K562 (cell line): ENCODE results near the gene G6PC3. TPM values are rescaled to one million over a fixed set of nuclear protein-coding genes. Genes with fewer than 3 reads are reported as not detected.

Source experiments
- ARID1B ChIP-seq: fragments of 450-650 bp; IDR thresholded peaks from 2 replicates; pipeline ENCODE4 v1.6.1; 2016; ENCODE audit warnings: antibody characterized with exemption, mild to moderate bottlenecking, inconsistent platforms
- BHLHE40 ChIP-seq: IDR thresholded peaks from 2 replicates; pipeline ENCODE4 v1.6.1; 2011; ENCODE audit warnings: low read length, improper control_type of control experiment
- CHD2 ChIP-seq: IDR thresholded peaks from 2 replicates; pipeline ENCODE4 v1.6.1; 2011; ENCODE audit warnings: low read depth, low read length
- CLOCK ChIP-seq: fragments of 250-450 bp; sonication (Bioruptor Pico); IDR thresholded peaks from 2 replicates; pipeline ENCODE4 v1.4.0; 2020; ENCODE audit warnings: mild to moderate bottlenecking, moderate library complexity, borderline replicate concordance
- GABPB1 ChIP-seq: sonication (generic); formaldehyde crosslinking; IDR thresholded peaks from 2 replicates; pipeline ENCODE4 v1.8.0; 2022; ENCODE audit warnings: mild to moderate bottlenecking, missing genetic modification reagents
- HNRNPK ChIP-seq: fragments of 200-400 bp; formaldehyde crosslinking; IDR thresholded peaks from one replicate; pipeline ENCODE4 v1.6.1; 2018; ENCODE audit warnings: mild to moderate bottlenecking, low read depth, low read length; ENCODE audit not compliant: poor library complexity, severe bottlenecking
- KDM1A ChIP-seq, 2 experiments: fragments of 450-650 bp; IDR thresholded peaks; 2 replicates each; pipeline ENCODE4 v1.6.1; 2016; ENCODE audit warnings: mild to moderate bottlenecking in 2 of 2
- KLF10 ChIP-seq: fragments of 250-450 bp; sonication (Bioruptor Pico); IDR thresholded peaks from 2 replicates; pipeline ENCODE4 v1.6.1; 2021; ENCODE audit warnings: matching md5 sums
- MCM2 ChIP-seq: fragments of 450-650 bp; IDR thresholded peaks from 2 replicates; pipeline ENCODE4 v1.6.1; 2017; ENCODE audit warnings: low read depth, mild to moderate bottlenecking
- MEIS2 ChIP-seq: fragments of 450-650 bp; IDR thresholded peaks from 2 replicates; pipeline ENCODE4 v1.6.1; 2014; ENCODE audit warnings: mild to moderate bottlenecking; ENCODE audit not compliant: partially characterized antibody
- MLX ChIP-seq, 2 experiments: fragments of 450-650 bp in 1 of 2; sonication (generic) in 1 of 2; formaldehyde crosslinking; conservative IDR thresholded peaks; 2 replicates each; pipeline versions ENCODE4 v1.4.0 to v1.8.1; 2020 to 2022; ENCODE audit warnings: mild to moderate bottlenecking in 1 of 2, missing genetic modification reagents in 1 of 2
- NONO ChIP-seq, 2 experiments: fragments of 200-400 bp in 1 of 2; fragments of 450-650 bp in 1 of 2; formaldehyde crosslinking in 1 of 2; IDR thresholded peaks; 2 replicates each; pipeline ENCODE4 v1.6.1; 2017; ENCODE audit warnings: low read depth in 2 of 2, mild to moderate bottlenecking in 2 of 2, moderate library complexity in 2 of 2, low read length in 1 of 2
- NR3C1 ChIP-seq: sonication (generic); formaldehyde crosslinking; IDR thresholded peaks from 2 replicates; pipeline ENCODE4 v1.8.1; 2022; ENCODE audit warnings: missing genetic modification reagents
- VEZF1 ChIP-seq: fragments of 200-800 bp; sonication (Bioruptor generic); IDR thresholded peaks from 2 replicates; pipeline ENCODE4 v1.6.1; 2017; ENCODE audit warnings: missing genetic modification characterization, missing compliant biosample characterization
- ZBTB26 ChIP-seq: fragments of 450-650 bp; formaldehyde crosslinking; IDR thresholded peaks from 2 replicates; pipeline ENCODE4 v1.4.0; 2022; ENCODE audit warnings: missing genetic modification characterization
- ZFP36 ChIP-seq: fragments of 150-350 bp; IDR thresholded peaks from 2 replicates; pipeline ENCODE4 v1.6.1; 2018; ENCODE audit warnings: low read length, low read depth; ENCODE audit not compliant: partially characterized antibody
- ZNF12 ChIP-seq: sonication (generic); formaldehyde crosslinking; IDR thresholded peaks from 2 replicates; pipeline ENCODE4 v1.4.0; 2020; ENCODE audit warnings: mild to moderate bottlenecking, missing genetic modification reagents
- ZNF436 ChIP-seq: fragments of 250-450, 450-650 bp; sonication (Bioruptor Pico); formaldehyde crosslinking; IDR thresholded peaks from 2 replicates; pipeline ENCODE4 v1.7.0; 2020; ENCODE audit warnings: mild to moderate bottlenecking
- ZNF740 ChIP-seq, 3 experiments: fragments of 200-800 bp in 1 of 3; sonication (Bioruptor generic) in 1 of 3; sonication (generic) in 1 of 3; formaldehyde crosslinking in 1 of 3; IDR thresholded peaks; 2 replicates each; pipeline versions ENCODE4 v1.6.1 to v1.8.0; 2016 to 2022; ENCODE audit warnings: mild to moderate bottlenecking in 2 of 3, missing compliant biosample characterization in 2 of 3, missing genetic modification characterization in 2 of 3, missing genetic modification reagents in 1 of 3
- ZNF76 ChIP-seq: fragments of 250-450 bp; sonication (Bioruptor Pico); IDR thresholded peaks from 2 replicates; pipeline ENCODE4 v1.4.0; 2020; ENCODE audit warnings: mild to moderate bottlenecking, moderate library complexity, borderline replicate concordance
- polyA plus RNA-seq, 8 experiments: library from polyadenylated mRNA; depleted of rRNA in 4 of 8; stranded (reverse) in 5 of 8; unstranded in 3 of 8; fragments of >200 nt; fragmentation: Nextera tagmentation in 2 of 8; fragmentation: Illumina TruSeq in 1 of 8; extraction: Ambion mirVana in 2 of 8; extraction: Trizol in 1 of 8; gene quantifications; 2 replicates each; pipeline versions ENCODE4 v1.2.1 to v1.2.3, GENCODE V29; 2011 to 2014; ENCODE audit warnings: inconsistent platforms in 1 of 8, missing spikeins in 1 of 8
- total RNA-seq, 7 experiments: library from RNA; depleted of rRNA in 6 of 7; stranded (reverse); fragments of >200 nt in 6 of 7; fragmentation: Illumina TruSeq in 2 of 7; extraction: Trizol in 2 of 7; gene quantifications; 2 replicates each; pipeline versions ENCODE4 v1.2.1 to v1.2.3, GENCODE V29; 2011 to 2021; ENCODE audit warnings: low replicate concordance in 1 of 7

G6PC3 gene
- total and polyA plus RNA-seq, 9 of the 15 experiments (the other 6 are each of a cell fraction or from before 2014, with no cell fraction given): 10.4 to 57.8 (median 31.1) TPM

- TF ChIP-seq MLX (CRISPR knock-in tag; conservative IDR thresholded peaks at IDR 0.05) (no peak), ZNF436 (CRISPR knock-in tag) (no peak), BHLHE40 (peak; percentile 73), ZFP36 (no peak), GABPB1 (CRISPR knock-in tag) (peak; percentile 33; the same call in 1 of the 2 replicates), MEIS2 (peak; percentile 29), ZBTB26 (CRISPR knock-in tag) (no peak), KLF10 (CRISPR knock-in tag) (no peak), NONO (IDR thresholded peaks at IDR 0.05; ENCODE audit: low read depth in 2 of 2, low read length in 1 of 2) (no peak), KDM1A (IDR thresholded peaks at IDR 0.05) (peak in 1 of 2 experiments; percentile 58; a peak in 1 of 4 replicates), CHD2 (peak; percentile 56), MCM2 (no peak), NR3C1 (CRISPR knock-in tag) (no peak), VEZF1 (peak; percentile 98), CLOCK (CRISPR knock-in tag) (no peak), ZNF12 (CRISPR knock-in tag) (no peak), ARID1B (peak; percentile 48), HNRNPK (no peak), ZNF740 (CRISPR knock-in tag; IDR thresholded peaks at IDR 0.05) (peak; percentile 95), ZNF740 (tag; IDR thresholded peaks at IDR 0.05) (peak in 1 of 2 experiments; percentile 80; a peak in 2 of 4 replicates), ZNF76 (CRISPR knock-in tag) (no peak)
Measured at GRCh38 chr17:44110823-44111633, 40.5 kb downstream of the G6PC3 start (continued).
